Small intestine (tissue), 7 donors: ENCODE data around the gene RARA. TPM values are rescaled to one million over a fixed set of nuclear protein-coding genes. Genes with fewer than 3 reads are reported as not detected.

Experiments
- DNase-seq, 2 donors: peaks; one replicate each; pipeline versions ENCODE4 v3.0.0 to v3.0.0-alpha.2; 2013
- FAIRE-seq: peaks from 2 replicates; lab custom pipeline; 2012; peaks lifted over from hg19 to GRCh38; lab: Jason Lieb, UNC
- H3K27ac ChIP-seq, 3 donors: one replicate each; pipeline ENCODE4 v1.5.1; 2013; ENCODE audit warnings: low read length in 2 of 3, mild to moderate bottlenecking in 2 of 3, control low read depth in 1 of 3, inconsistent platforms in 1 of 3, low read depth in 1 of 3, moderate library complexity in 1 of 3
- H3K27me3 ChIP-seq, 3 donors: one replicate each; pipeline ENCODE4 v1.6.1; 2013; ENCODE audit warnings: low read length in 3 of 3, inconsistent platforms in 1 of 3; ENCODE audit not compliant: control insufficient read depth in 3 of 3, insufficient read depth in 3 of 3
- H3K36me3 ChIP-seq, 3 donors: one replicate each; pipeline ENCODE4 v1.6.1; 2013; ENCODE audit warnings: low read length in 3 of 3, inconsistent platforms in 1 of 3, low read depth in 1 of 3, mild to moderate bottlenecking in 1 of 3, moderate library complexity in 1 of 3; ENCODE audit not compliant: control insufficient read depth in 3 of 3, insufficient read depth in 2 of 3
- H3K4me1 ChIP-seq, 3 donors: one replicate each; pipeline ENCODE4 v1.6.1; 2013; ENCODE audit warnings: low read length in 2 of 3, inconsistent platforms in 1 of 3, low read depth in 1 of 3, mild to moderate bottlenecking in 1 of 3, moderate library complexity in 1 of 3; ENCODE audit not compliant: control insufficient read depth in 3 of 3, insufficient read depth in 2 of 3
- H3K4me3 ChIP-seq, 3 donors: one replicate each; pipeline ENCODE4 v1.5.1; 2013; ENCODE audit warnings: low read length in 3 of 3, control low read depth in 1 of 3, inconsistent platforms in 1 of 3, low read depth in 1 of 3, mild to moderate bottlenecking in 1 of 3, moderate library complexity in 1 of 3
- H3K9me3 ChIP-seq, 2 donors: one replicate each; pipeline ENCODE4 v1.6.1; 2013; ENCODE audit warnings: low read depth in 1 of 2, low read length in 1 of 2; ENCODE audit not compliant: control insufficient read depth in 2 of 2, insufficient read depth in 1 of 2
- WGBS, 3 donors: extraction: QIAGEN DNeasy Blood & Tissue Kit; methylation state at CpG; one replicate each; pipeline ENCODE4 v1.1.7; 2013; 5-methylcytosine and 5-hydroxymethylcytosine counted together
- polyA plus RNA-seq, 4 donors: library from polyadenylated mRNA; stranded (reverse) in 3 of 4; unstranded in 1 of 4; fragments of 200-250 nt in 3 of 4; fragments of 120-200 nt in 1 of 4; gene quantifications; one replicate each; pipeline versions ENCODE4 v1.2.1 to v1.2.3, GENCODE V29; 2013
- donor health status: healthy with polysubstance abuse.
- donor health status: control.
- donor health status: control.
- donor health status: Bipolar disorder and iron deficiency.
- donor health status: healthy.

Gene RARA
- polyA plus RNA-seq, 4 donors, result 28.8 to 47.7 (median 39.9) TPM

- no peaks in the 10 kb centered on the region for H3K27me3 ChIP-seq
- FAIRE-seq (no peak), DNase-seq (no peak)
- peaks cover 3 to 89% (median 25%) of the 10 kb centered on the region in 3 donors for H3K36me3 ChIP-seq
- H3K4me3 ChIP-seq, result no peak overlapping the region
- H3K9me3 ChIP-seq, result no peaks in the 10 kb centered on the region
- 50 to 63% (median 50%) methylated on average over 19 of the region's 19 CpGs for WGBS, 3 donors
- H3K27ac ChIP-seq, result peak overlapping the region in 2 of 3 donors; percentile 48 to 62
- H3K4me1 ChIP-seq, result peaks cover 7 to 80% (median 30%) of the 10 kb centered on the region in 3 donors
These were observed 41.1 kb downstream of the RARA start for GRCh38 chr17:40349895-40350688.

GRCh38 chr17:40350689-40351358 is 41.8 kb downstream of the RARA start:
- peaks cover 7 to 92% (median 30%) of the 10 kb centered on the region in 3 donors for H3K36me3 ChIP-seq
- no peak overlapping the region for H3K4me3 ChIP-seq
- no peak for DNase-seq

GRCh38 chr17:40351359-40352236 is 42.6 kb downstream of the RARA start:
- FAIRE-seq, result no peak
- Histone ChIP-seq H3K4me1 (peaks cover 7 to 71% (median 20%) of the 10 kb centered on the region in 3 donors), H3K27me3 (no peaks in the 10 kb centered on the region), H3K9me3 (no peaks in the 10 kb centered on the region), H3K4me3 (no peak overlapping the region), H3K36me3 (peaks cover 11 to 98% (median 33%) of the 10 kb centered on the region in 3 donors), H3K27ac (peak overlapping the region; percentile 36 to 77 (median 70))
- WGBS, 3 donors, result 71 to 81% (median 72%) methylated on average over 27 of the region's 27 CpGs
- DNase-seq, result no peak

More at GRCh38 chr17:40350689-40351358, 41.8 kb downstream of the RARA start:
- Histone ChIP-seq H3K4me1 (peaks cover 7 to 79% (median 27%) of the 10 kb centered on the region in 3 donors), H3K27ac (peak overlapping the region in 1 of 3 donors; percentile 48), H3K27me3 (no peaks in the 10 kb centered on the region), H3K9me3 (no peaks in the 10 kb centered on the region)
- no peak for FAIRE-seq
- 66 to 79% (median 78%) methylated on average over 14 to 17 of the region's 17 CpGs for WGBS, 3 donors

- Histone ChIP-seq H3K4me1 (peaks cover 7 to 64% (median 12%) of the 10 kb centered on the region in 3 donors), H3K9me3 (no peaks in the 10 kb centered on the region), H3K27ac (peak overlapping the region; percentile 36 to 77 (median 70)), H3K27me3 (no peaks in the 10 kb centered on the region), H3K36me3 (peaks cover 11 to 96% (median 33%) of the 10 kb centered on the region in 3 donors), H3K4me3 (no peak overlapping the region)
- peak; percentile 71 to 85 for DNase-seq
- 38 to 66% (median 45%) methylated on average over 7 of the region's 7 CpGs for WGBS, 3 donors
- no peak for FAIRE-seq
These were observed 43.3 kb downstream of the RARA start for GRCh38 chr17:40352237-40352778.

GRCh38 chr17:40352779-40353394 is 43.9 kb downstream of the RARA start:
- DNase-seq, result no peak
- WGBS, 3 donors, result 73 to 84% (median 76%) methylated on average over 9 of the region's 9 CpGs
- H3K4me1 ChIP-seq, result peaks cover 7 to 58% (median 7%) of the 10 kb centered on the region in 3 donors

GRCh38 chr17:40354221-40355122 is 45.5 kb downstream of the RARA start:
- 80 to 85% (median 81%) methylated on average over 30 of the region's 30 CpGs for WGBS, 3 donors
- Histone ChIP-seq H3K27ac (peak overlapping the region in 2 of 3 donors; percentile 36 to 39), H3K4me1 (peaks cover 0 to 48% (median 7%) of the 10 kb centered on the region in 3 donors), H3K4me3 (no peak overlapping the region), H3K9me3 (no peaks in the 10 kb centered on the region), H3K27me3 (no peaks in the 10 kb centered on the region), H3K36me3 (peaks cover 11 to 80% (median 33%) of the 10 kb centered on the region in 3 donors)
- FAIRE-seq, result no peak
- DNase-seq, result no peak

More at GRCh38 chr17:40352779-40353394, 43.9 kb downstream of the RARA start:
- H3K27ac ChIP-seq, result no peak overlapping the region
- FAIRE-seq, result no peak
- peaks cover 11 to 96% (median 33%) of the 10 kb centered on the region in 3 donors for H3K36me3 ChIP-seq
- no peaks in the 10 kb centered on the region for H3K27me3 ChIP-seq
- H3K4me3 ChIP-seq, result no peak overlapping the region
- no peaks in the 10 kb centered on the region for H3K9me3 ChIP-seq
